ENCODE data around the gene SENP3.

SENP3 gene

DNA sequence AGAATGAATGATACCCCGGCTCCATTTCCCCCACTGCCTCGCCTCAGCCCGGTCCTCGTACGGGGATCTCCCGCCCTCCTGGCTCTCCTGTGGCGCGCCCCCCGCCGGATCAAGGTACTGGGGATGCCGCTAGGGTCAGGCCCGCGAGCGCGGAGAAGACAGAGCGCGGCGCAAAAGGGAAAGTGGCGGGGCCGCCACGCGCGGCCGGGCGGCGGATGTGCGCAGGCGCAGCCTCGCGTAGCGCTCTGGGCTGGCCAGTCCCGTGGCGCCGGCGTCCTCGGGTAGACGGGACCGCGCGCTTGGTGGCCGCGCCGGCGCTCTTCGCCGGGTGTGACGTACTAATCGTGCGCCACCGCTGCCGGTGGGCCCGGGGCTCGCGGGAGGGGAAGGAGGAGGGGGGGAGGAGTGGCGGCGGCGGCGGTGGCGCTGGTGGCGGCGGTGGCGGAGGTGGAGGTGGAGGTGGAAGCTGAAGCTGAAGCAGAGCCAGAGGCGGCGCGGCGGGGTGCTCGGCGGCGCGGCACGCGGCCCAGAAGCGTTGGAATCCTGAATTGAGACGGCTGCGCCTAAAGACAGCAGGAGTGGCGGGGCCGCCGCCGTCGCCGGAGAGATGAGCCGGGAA is at the start of gene SENP3:
SENP3 (plus strand) TSS at position 331 of the 619 bp plus-strand sequence. CDS start 1,158 bp downstream, outside the sequence.
- peaks cover 45% of the 10 kb centered on the region for H3K4me1 ChIP-seq (ENCODE audit: control insufficient read depth, insufficient read depth, low read length, unreplicated experiment)
- H3K4me3 ChIP-seq (ENCODE audit: low read depth, low read length), result peak within 1 kb of the TSS; percentile 96
- H3K27me3 ChIP-seq (ENCODE audit: insufficient read depth, low read length), result no peaks in the 10 kb centered on the region
- peak within 1 kb of the TSS; percentile 90 for H2AFZ ChIP-seq (ENCODE audit: low read length, unreplicated experiment)
- H3K79me2 ChIP-seq (ENCODE audit: control insufficient read depth, insufficient read depth, low read length, unreplicated experiment), result peaks cover 49% of the 10 kb centered on the region
- H3K36me3 ChIP-seq (ENCODE audit: insufficient read depth, low read length), result peaks cover 17% of the 10 kb centered on the region; the same call in 1 of the 2 replicates
- H3K27ac ChIP-seq (ENCODE audit: low read depth, low read length), result peak within 1 kb of the TSS; percentile 78

DNA sequence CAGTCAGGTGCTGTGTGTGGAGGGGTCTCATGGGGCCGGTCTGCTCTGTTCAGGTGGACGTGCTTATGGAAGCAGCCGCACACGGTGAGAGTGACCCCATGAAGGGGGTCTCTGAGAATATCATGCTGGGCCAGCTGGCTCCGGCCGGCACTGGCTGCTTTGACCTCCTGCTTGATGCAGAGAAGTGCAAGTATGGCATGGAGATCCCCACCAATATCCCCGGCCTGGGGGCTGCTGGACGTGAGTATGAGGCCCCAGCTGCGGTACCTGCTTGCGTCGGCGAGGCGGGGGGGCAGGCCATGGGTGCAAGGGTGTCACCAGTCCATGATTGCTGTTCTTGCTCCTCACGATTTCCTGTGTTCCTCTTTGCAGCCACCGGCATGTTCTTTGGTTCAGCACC is 49.6 kb upstream of the SENP3 start:
- Histone ChIP-seq H3K4me3 (ENCODE audit: low read depth, low read length) (no peak overlapping the region), H3K4me1 (ENCODE audit: control insufficient read depth, insufficient read depth, low read length, unreplicated experiment) (no peaks in the 10 kb centered on the region), H3K27ac (ENCODE audit: low read depth, low read length) (no peak overlapping the region), H3K79me2 (ENCODE audit: control insufficient read depth, insufficient read depth, low read length, unreplicated experiment) (no peaks in the 10 kb centered on the region), H3K36me3 (ENCODE audit: insufficient read depth, low read length) (peaks cover 20% of the 10 kb centered on the region; the same call in 1 of the 2 replicates), H3K27me3 (ENCODE audit: insufficient read depth, low read length) (no peaks in the 10 kb centered on the region), H2AFZ (ENCODE audit: low read length, unreplicated experiment) (no peak overlapping the region)

DNA sequence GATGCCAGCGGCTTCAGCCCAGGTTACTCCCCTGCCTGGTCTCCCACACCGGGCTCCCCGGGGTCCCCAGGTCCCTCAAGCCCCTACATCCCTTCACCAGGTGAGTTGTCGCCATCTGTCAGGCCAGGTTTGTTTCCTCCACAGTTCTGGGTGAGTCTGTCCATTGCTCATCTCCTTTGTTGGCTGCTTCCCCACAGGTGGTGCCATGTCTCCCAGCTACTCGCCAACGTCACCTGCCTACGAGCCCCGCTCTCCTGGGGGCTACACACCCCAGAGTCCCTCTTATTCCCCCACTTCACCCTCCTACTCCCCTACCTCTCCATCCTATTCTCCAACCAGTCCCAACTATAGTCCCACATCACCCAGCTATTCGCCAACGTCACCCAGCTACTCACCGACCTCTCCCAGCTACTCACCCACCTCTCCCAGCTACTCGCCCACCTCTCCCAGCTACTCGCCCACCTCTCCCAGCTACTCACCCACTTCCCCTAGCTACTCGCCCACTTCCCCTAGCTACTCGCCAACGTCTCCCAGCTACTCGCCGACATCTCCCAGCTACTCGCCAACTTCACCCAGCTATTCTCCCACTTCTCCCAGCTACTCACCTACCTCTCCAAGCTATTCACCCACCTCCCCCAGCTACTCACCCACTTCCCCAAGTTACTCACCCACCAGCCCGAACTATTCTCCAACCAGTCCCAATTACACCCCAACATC is 48.7 kb upstream of the SENP3 start:
- Histone ChIP-seq H3K36me3 (ENCODE audit: insufficient read depth, low read length) (peaks cover 19% of the 10 kb centered on the region; the same call in 1 of the 2 replicates), H3K79me2 (ENCODE audit: control insufficient read depth, insufficient read depth, low read length, unreplicated experiment) (no peaks in the 10 kb centered on the region), H3K4me1 (ENCODE audit: control insufficient read depth, insufficient read depth, low read length, unreplicated experiment) (no peaks in the 10 kb centered on the region), H2AFZ (ENCODE audit: low read length, unreplicated experiment) (no peak overlapping the region), H3K4me3 (ENCODE audit: low read depth, low read length) (no peak overlapping the region), H3K27ac (ENCODE audit: low read depth, low read length) (no peak overlapping the region), H3K27me3 (ENCODE audit: insufficient read depth, low read length) (no peaks in the 10 kb centered on the region)

DNA sequence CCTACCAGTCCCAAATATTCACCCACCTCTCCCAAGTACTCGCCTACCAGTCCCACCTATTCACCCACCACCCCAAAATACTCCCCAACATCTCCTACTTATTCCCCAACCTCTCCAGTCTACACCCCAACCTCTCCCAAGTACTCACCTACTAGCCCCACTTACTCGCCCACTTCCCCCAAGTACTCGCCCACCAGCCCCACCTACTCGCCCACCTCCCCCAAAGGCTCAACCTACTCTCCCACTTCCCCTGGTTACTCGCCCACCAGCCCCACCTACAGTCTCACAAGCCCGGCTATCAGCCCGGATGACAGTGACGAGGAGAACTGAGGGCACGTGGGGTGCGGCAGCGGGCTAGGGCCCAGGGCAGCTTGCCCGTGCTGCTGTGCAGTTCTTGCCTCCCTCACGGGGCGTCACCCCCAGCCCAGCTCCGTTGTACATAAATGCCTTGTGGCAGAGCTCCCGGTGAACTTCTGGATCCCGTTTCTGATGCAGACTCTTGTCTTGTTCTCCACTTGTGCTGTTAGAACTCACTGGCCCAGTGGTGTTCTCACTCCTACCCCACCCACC is 47.8 kb upstream of the SENP3 start:
- H3K4me3 ChIP-seq (ENCODE audit: low read depth, low read length), result no peak overlapping the region
- no peak overlapping the region for H2AFZ ChIP-seq (ENCODE audit: low read length, unreplicated experiment)
- H3K27me3 ChIP-seq (ENCODE audit: insufficient read depth, low read length), result no peaks in the 10 kb centered on the region
- no peak overlapping the region for H3K27ac ChIP-seq (ENCODE audit: low read depth, low read length)
- H3K36me3 ChIP-seq (ENCODE audit: insufficient read depth, low read length), result peaks cover 13% of the 10 kb centered on the region; the same call in 1 of the 2 replicates
- no peaks in the 10 kb centered on the region for H3K79me2 ChIP-seq (ENCODE audit: control insufficient read depth, insufficient read depth, low read length, unreplicated experiment)
- no peaks in the 10 kb centered on the region for H3K4me1 ChIP-seq (ENCODE audit: control insufficient read depth, insufficient read depth, low read length, unreplicated experiment)

DNA sequence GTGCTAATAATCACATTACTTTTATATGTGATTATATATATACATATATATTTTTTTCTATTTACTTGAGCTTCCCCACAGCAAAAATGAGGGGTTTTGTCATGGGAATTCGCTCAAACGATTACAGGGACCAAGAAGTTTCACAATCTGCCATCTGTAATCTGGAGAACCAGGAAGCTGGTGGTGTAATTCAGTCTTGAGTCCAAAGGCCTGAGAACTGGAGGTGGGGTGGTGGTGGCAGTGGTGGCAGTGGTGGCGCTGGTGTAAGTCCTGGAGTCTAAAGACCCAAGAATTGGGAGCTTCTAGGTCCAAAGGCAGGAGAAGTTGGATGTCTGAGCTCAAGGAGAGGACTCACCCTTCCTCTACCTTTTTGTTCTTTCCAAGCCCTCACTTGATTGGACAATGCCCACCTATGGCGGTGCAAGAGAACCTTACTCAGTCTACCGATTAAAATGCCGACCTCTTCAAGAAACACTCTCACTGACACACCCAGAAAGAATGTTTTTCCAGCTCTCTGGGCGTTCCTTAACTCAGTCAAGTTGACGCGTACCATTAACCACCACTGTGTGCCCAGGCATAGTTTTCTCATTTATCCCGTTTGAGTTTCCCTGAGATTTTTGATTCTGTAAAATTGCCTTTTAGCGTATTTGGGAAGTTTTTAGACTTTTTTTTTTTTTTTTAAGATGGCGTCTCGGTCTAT is 45.7 kb upstream of the SENP3 start:
- Histone ChIP-seq H3K36me3 (ENCODE audit: insufficient read depth, low read length) (peaks cover 7% of the 10 kb centered on the region; the same call in 1 of the 2 replicates), H3K4me1 (ENCODE audit: control insufficient read depth, insufficient read depth, low read length, unreplicated experiment) (no peaks in the 10 kb centered on the region), H3K27me3 (ENCODE audit: insufficient read depth, low read length) (no peaks in the 10 kb centered on the region), H2AFZ (ENCODE audit: low read length, unreplicated experiment) (no peak overlapping the region), H3K4me3 (ENCODE audit: low read depth, low read length) (no peak overlapping the region), H3K79me2 (ENCODE audit: control insufficient read depth, insufficient read depth, low read length, unreplicated experiment) (no peaks in the 10 kb centered on the region), H3K27ac (ENCODE audit: low read depth, low read length) (no peak overlapping the region)

DNA sequence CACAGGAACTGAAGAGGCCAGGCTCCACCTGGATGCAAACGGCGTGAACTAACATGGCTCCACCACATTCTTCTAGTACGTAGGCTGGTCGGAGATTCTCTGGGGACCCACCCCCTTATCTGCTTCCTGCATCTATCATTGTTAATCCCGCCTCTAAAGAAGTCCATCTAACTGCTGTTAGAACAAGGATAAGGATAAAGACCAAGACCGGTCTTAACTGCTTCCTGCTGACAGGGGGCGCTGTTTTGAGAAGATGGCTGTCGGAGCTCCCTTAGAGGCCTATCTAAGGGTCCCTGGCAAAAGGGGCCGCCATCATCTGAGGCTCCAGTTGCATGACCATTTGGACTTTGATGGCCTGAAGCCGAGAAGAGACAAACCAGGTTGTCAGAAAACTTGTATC is 38.7 kb upstream of the SENP3 start:
- Histone ChIP-seq H3K27me3 (ENCODE audit: insufficient read depth, low read length) (no peaks in the 10 kb centered on the region), H3K36me3 (ENCODE audit: insufficient read depth, low read length) (no peaks in the 10 kb centered on the region), H2AFZ (ENCODE audit: low read length, unreplicated experiment) (no peak overlapping the region), H3K4me3 (ENCODE audit: low read depth, low read length) (no peak overlapping the region), H3K4me1 (ENCODE audit: control insufficient read depth, insufficient read depth, low read length, unreplicated experiment) (no peaks in the 10 kb centered on the region), H3K27ac (ENCODE audit: low read depth, low read length) (no peak overlapping the region), H3K79me2 (ENCODE audit: control insufficient read depth, insufficient read depth, low read length, unreplicated experiment) (no peaks in the 10 kb centered on the region)

DNA sequence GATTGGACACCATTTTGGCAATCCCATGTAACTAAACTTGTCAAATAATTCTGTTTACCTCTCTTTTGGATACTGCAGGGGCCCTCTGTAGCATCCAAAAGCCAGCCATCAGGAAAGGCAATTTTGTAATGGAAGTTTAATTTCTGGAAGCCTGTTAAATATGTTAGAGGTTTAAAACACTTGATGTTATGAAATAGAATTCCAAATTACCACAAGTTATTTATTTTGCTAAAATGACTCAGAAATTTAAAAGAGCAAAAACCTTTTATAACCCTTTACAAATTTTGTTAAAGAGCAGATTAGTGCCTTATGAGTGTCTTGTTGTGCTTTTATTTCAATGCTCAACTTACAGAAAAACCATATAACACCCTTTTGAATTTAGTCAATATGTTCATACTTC is 32.9 kb upstream of the SENP3 start:
- Histone ChIP-seq H3K79me2 (ENCODE audit: control insufficient read depth, insufficient read depth, low read length, unreplicated experiment) (no peaks in the 10 kb centered on the region), H3K4me3 (ENCODE audit: low read depth, low read length) (no peak overlapping the region), H3K27me3 (ENCODE audit: insufficient read depth, low read length) (no peaks in the 10 kb centered on the region), H3K27ac (ENCODE audit: low read depth, low read length) (no peak overlapping the region), H3K4me1 (ENCODE audit: control insufficient read depth, insufficient read depth, low read length, unreplicated experiment) (no peaks in the 10 kb centered on the region), H2AFZ (ENCODE audit: low read length, unreplicated experiment) (no peak overlapping the region), H3K36me3 (ENCODE audit: insufficient read depth, low read length) (no peaks in the 10 kb centered on the region)

DNA sequence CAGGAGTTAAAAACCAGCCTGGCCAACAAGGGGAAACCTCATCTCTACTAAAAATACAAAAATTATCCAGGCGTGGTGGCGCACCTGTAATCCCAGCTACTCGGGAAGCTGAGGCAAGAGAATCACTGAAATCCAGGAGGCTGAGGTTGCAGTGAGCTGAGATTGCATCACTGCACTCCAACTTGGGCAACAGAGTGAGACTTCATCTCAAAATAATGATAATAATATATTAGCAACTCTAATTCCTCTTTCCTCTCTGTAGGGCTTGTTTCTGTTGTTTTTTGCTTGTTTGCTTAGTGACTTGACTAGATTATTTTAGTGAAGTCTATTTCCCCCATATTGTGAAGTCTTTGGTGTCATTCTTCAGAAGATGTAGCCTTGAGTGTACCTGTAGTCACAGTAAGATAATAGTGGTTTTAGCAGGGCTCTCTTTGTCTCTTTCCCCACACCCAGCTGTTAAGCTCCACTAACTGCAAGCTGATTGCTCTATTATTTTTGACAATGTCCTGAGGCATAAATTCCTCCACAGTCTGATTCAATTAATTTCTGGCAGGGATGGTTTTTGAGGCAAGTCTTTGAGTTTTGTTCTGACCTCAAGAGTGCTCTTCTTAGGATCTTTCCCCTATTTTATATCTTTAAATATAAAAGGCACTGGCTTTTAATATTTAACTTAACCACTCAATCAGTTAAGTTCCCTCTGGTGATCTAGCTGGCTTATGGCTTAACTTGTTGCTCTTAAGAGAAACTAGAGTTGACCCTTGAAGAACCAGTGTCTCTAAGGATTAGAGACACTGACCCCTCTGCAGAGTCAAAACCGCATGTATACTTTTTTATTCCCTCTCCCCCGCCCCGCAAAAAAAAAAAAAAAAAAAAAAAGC is 31.5 kb upstream of the SENP3 start:
- Histone ChIP-seq H3K4me3 (ENCODE audit: low read depth, low read length) (no peak overlapping the region), H2AFZ (ENCODE audit: low read length, unreplicated experiment) (no peak overlapping the region), H3K4me1 (ENCODE audit: control insufficient read depth, insufficient read depth, low read length, unreplicated experiment) (no peaks in the 10 kb centered on the region), H3K79me2 (ENCODE audit: control insufficient read depth, insufficient read depth, low read length, unreplicated experiment) (no peaks in the 10 kb centered on the region), H3K36me3 (ENCODE audit: insufficient read depth, low read length) (no peaks in the 10 kb centered on the region), H3K27me3 (ENCODE audit: insufficient read depth, low read length) (no peaks in the 10 kb centered on the region), H3K27ac (ENCODE audit: low read depth, low read length) (no peak overlapping the region)

DNA sequence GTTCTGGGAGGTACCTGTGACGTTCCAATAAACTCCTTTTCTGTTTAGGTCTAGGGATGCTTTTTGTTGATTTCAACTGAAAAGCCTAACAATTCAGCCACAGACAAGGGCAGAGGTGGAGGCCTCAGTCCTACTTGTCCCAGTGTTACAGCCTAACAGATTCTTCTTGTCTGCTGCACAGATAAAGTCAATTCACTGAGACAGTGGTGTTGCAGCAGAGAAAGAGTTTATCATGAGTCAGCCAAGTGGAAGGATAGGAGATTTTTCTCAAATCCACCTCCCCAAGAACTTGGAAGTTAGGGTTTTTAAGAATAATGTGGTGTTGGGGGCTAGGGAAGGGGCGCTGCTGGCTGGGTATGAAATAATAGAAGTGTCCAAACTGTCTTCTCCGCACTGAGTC is 23.7 kb upstream of the SENP3 start:
- Histone ChIP-seq H3K79me2 (ENCODE audit: control insufficient read depth, insufficient read depth, low read length, unreplicated experiment) (no peaks in the 10 kb centered on the region), H3K4me1 (ENCODE audit: control insufficient read depth, insufficient read depth, low read length, unreplicated experiment) (no peaks in the 10 kb centered on the region), H3K36me3 (ENCODE audit: insufficient read depth, low read length) (no peaks in the 10 kb centered on the region), H3K27me3 (ENCODE audit: insufficient read depth, low read length) (no peaks in the 10 kb centered on the region), H3K4me3 (ENCODE audit: low read depth, low read length) (no peak overlapping the region), H2AFZ (ENCODE audit: low read length, unreplicated experiment) (no peak overlapping the region), H3K27ac (ENCODE audit: low read depth, low read length) (no peak overlapping the region)
